GM23338 (cell line): ENCODE data around the gene EYS. TPM values are rescaled to one million over a fixed set of nuclear protein-coding genes. Genes with fewer than 3 reads are reported as not detected.

Source experiments
- ATAC-seq: fragments of 200-7000 bp; cut with Tn5 transposase; 3 replicates; pipeline ENCODE4 v1.9.1; 2020
- DNase-seq: peaks from one replicate; pipeline ENCODE4 v3.0.0-alpha.2; 2015; ENCODE audit warnings: low spot score
- H2AFZ ChIP-seq: fragments of 200-600 bp; sonication (generic); 2 replicates; pipeline ENCODE4 v1.8.0; 2016; ENCODE audit warnings: antibody characterized with exemption, mild to moderate bottlenecking, moderate library complexity
- H3F3A ChIP-seq: fragments of 200-600 bp; sonication (generic); replicated peaks from 2 replicates; pipeline ENCODE4 v1.8.0; 2017; ENCODE audit warnings: antibody characterized with exemption, mixed run types, low read depth
- H3K27ac ChIP-seq: fragments of 200-600 bp; sonication (generic); 2 replicates; pipeline ENCODE4 v1.6.1; 2016; ENCODE audit warnings: low read depth
- H3K27me3 ChIP-seq: fragments of 200-600 bp; sonication (generic); 2 replicates; pipeline ENCODE4 v1.8.0; 2016; ENCODE audit warnings: mild to moderate bottlenecking, mixed run types, moderate library complexity; ENCODE audit not compliant: insufficient read depth
- H3K36me3 ChIP-seq: fragments of 200-600 bp; sonication (generic); 2 replicates; pipeline ENCODE4 v1.8.0; 2016; ENCODE audit warnings: mild to moderate bottlenecking; ENCODE audit not compliant: insufficient read depth
- H3K4me1 ChIP-seq: fragments of 200-600 bp; sonication (generic); 2 replicates; pipeline ENCODE4 v1.8.0; 2016; ENCODE audit warnings: mild to moderate bottlenecking, moderate library complexity; ENCODE audit not compliant: insufficient read depth
- H3K4me2 ChIP-seq: fragments of 200-600 bp; sonication (generic); 2 replicates; pipeline ENCODE4 v1.7.1; 2017; ENCODE audit warnings: mixed run types
- H3K4me3 ChIP-seq: fragments of 200-600 bp; sonication (generic); 2 replicates; pipeline ENCODE4 v1.6.1; 2016; ENCODE audit warnings: mixed run types
- H3K79me2 ChIP-seq: fragments of 200-600 bp; sonication (generic); replicated peaks from 2 replicates; pipeline ENCODE4 v1.8.0; 2017; ENCODE audit warnings: mild to moderate bottlenecking; ENCODE audit not compliant: insufficient read depth
- H3K9me2 ChIP-seq: fragments of 200-600 bp; sonication (generic); 2 replicates; pipeline ENCODE4 v1.8.0; 2017; ENCODE audit not compliant: insufficient read depth
- H4K20me1 ChIP-seq: fragments of 200-600 bp; sonication (generic); replicated peaks from 2 replicates; pipeline ENCODE4 v1.8.0; 2017; ENCODE audit warnings: mild to moderate bottlenecking; ENCODE audit not compliant: insufficient read depth
- H3K27ac Mint-ChIP-seq: 2 replicates; pipeline ENCODE4 v1.8.0; 2020; ENCODE audit warnings: inconsistent platforms, mild to moderate bottlenecking, moderate library complexity, mixed read lengths
- H3K27me3 Mint-ChIP-seq: 3 replicates; pipeline ENCODE4 v1.8.0; 2022; ENCODE audit warnings: low read depth, mild to moderate bottlenecking, moderate library complexity, mixed read lengths, inconsistent platforms; ENCODE audit not compliant: insufficient read depth, poor library complexity
- H3K36me3 Mint-ChIP-seq: 3 replicates; pipeline ENCODE4 v1.8.0; 2021; ENCODE audit warnings: low read depth, mild to moderate bottlenecking, inconsistent platforms, moderate library complexity, mixed read lengths
- H3K4me1 Mint-ChIP-seq: 3 replicates; pipeline ENCODE4 v1.8.0; 2020; ENCODE audit warnings: mild to moderate bottlenecking, inconsistent platforms, mixed read lengths
- H3K4me3 Mint-ChIP-seq: 3 replicates; pipeline ENCODE4 v1.8.0; 2021; ENCODE audit warnings: moderate library complexity, mild to moderate bottlenecking, inconsistent platforms, mixed read lengths
- H3K9me3 Mint-ChIP-seq: 3 replicates; pipeline ENCODE4 v1.8.0; 2020; ENCODE audit warnings: moderate library complexity, mild to moderate bottlenecking, inconsistent platforms, mixed read lengths
- CTCF ChIP-seq, 2 experiments: fragments of 200-600 bp in 1 of 2; sonication (generic) in 1 of 2; conservative IDR thresholded peaks; 2 replicates each; pipeline versions ENCODE4 v1.5.1 to v1.6.1; 2016 to 2017; ENCODE audit warnings: antibody characterized with exemption in 2 of 2, low read depth in 2 of 2, mild to moderate bottlenecking in 2 of 2, moderate library complexity in 1 of 2
- ETS1 ChIP-seq: IDR thresholded peaks from 2 replicates; pipeline ENCODE4 v1.6.1; 2016; ENCODE audit warnings: antibody characterized with exemption
- JUNB ChIP-seq: IDR thresholded peaks from one replicate; pipeline ENCODE4 v1.6.1; 2016; ENCODE audit warnings: antibody characterized with exemption; ENCODE audit not compliant: unreplicated experiment
- POLR2AphosphoS5 ChIP-seq: IDR thresholded peaks from 2 replicates; pipeline ENCODE4 v1.6.1; 2016; ENCODE audit warnings: antibody characterized with exemption, low read depth
- ZNF331 ChIP-seq: fragments of 250-450 bp; sonication (Bioruptor Pico); IDR thresholded peaks from 2 replicates; pipeline ENCODE4 v1.5.0; 2020; ENCODE audit warnings: low read depth, mild to moderate bottlenecking, moderate library complexity
- ZNF462 ChIP-seq: fragments of 250-450 bp; sonication (Bioruptor Pico); IDR thresholded peaks from 2 replicates; pipeline ENCODE4 v1.5.0; 2020; ENCODE audit warnings: mild to moderate bottlenecking, moderate library complexity
- polyA plus RNA-seq: library from polyadenylated mRNA; unstranded; fragments of >200 nt; fragmentation: Nextera tagmentation; extraction: Ambion mirVana; gene quantifications from 2 replicates; pipeline ENCODE4 v1.2.1, GENCODE V29; 2016
- total RNA-seq: library from RNA; depleted of rRNA; stranded (reverse); fragments of >200 nt; shearing (Covaris generic); gene quantifications from 2 replicates; pipeline ENCODE4 v1.2.3, GENCODE V29; 2014

EYS gene
- total and polyA plus RNA-seq, 2 experiments from 2014 or later = 0.38 to 0.52 TPM

- Histone ChIP-seq H3K9me2 (no peaks in the 10 kb centered on the region), H3K27ac (no peak overlapping the region), H3K4me3 (no peak overlapping the region), H3K79me2 (no peaks in the 10 kb centered on the region), H3K4me2 (no peak overlapping the region), H3F3A (no peaks in the 10 kb centered on the region), H2AFZ (peak overlapping the region; percentile 90), H4K20me1 (no peaks in the 10 kb centered on the region), H3K4me1 (no peaks in the 10 kb centered on the region; the same call in 1 of the 2 replicates), H3K36me3 (no peaks in the 10 kb centered on the region), H3K27me3 (no peaks in the 10 kb centered on the region)
- TF ChIP-seq JUNB (no peak), ETS1 (no peak), ZNF331 (CRISPR knock-in tag) (no peak)
- DNase-seq (no peak), ATAC-seq (no peak)
- H3K9me3 Mint-ChIP-seq = no peaks in the 10 kb centered on the region; the same call in 1 of the 3 replicates
- H3K27ac Mint-ChIP-seq = peak overlapping the region; percentile 22; the same call in 1 of the 2 replicates
- no peak overlapping the region for H3K4me3 Mint-ChIP-seq
- H3K4me1 Mint-ChIP-seq = peaks cover 11% of the 10 kb centered on the region; the same call in 2 of the 3 replicates
- peaks cover 2% of the 10 kb centered on the region for H3K27me3 Mint-ChIP-seq
- H3K36me3 Mint-ChIP-seq = no peaks in the 10 kb centered on the region
Observed at GRCh38 chr6:63805808-63806572, 1901.0 kb downstream of the EYS start.

- peak overlapping the region; percentile 90; the same call in 1 of the 2 replicates for H2AFZ ChIP-seq
- Mint-ChIP-seq H3K27me3 (no peaks in the 10 kb centered on the region), H3K27ac (no peak overlapping the region), H3K4me3 (no peak overlapping the region), H3K4me1 (peaks cover 11% of the 10 kb centered on the region; the same call in 2 of the 3 replicates), H3K9me3 (no peaks in the 10 kb centered on the region; the same call in 1 of the 3 replicates), H3K36me3 (no peaks in the 10 kb centered on the region)
- DNase-seq = no peak
- no peaks in the 10 kb centered on the region; the same call in 1 of the 2 replicates for H3K4me1 ChIP-seq
- H3K27me3 ChIP-seq = no peaks in the 10 kb centered on the region
- ATAC-seq = no peak
- no peaks in the 10 kb centered on the region for H4K20me1 ChIP-seq
- no peak overlapping the region for H3K4me3 ChIP-seq
- H3K79me2 ChIP-seq = no peaks in the 10 kb centered on the region
- no peak overlapping the region for H3K4me2 ChIP-seq
- H3K9me2 ChIP-seq = no peaks in the 10 kb centered on the region
- no peaks in the 10 kb centered on the region for H3F3A ChIP-seq
- no peaks in the 10 kb centered on the region for H3K36me3 ChIP-seq
- H3K27ac ChIP-seq = no peak overlapping the region
- TF ChIP-seq ZNF462 (CRISPR knock-in tag) (no peak), ETS1 (no peak), ZNF331 (CRISPR knock-in tag) (no peak), CTCF (conservative IDR thresholded peaks at IDR 0.05; ENCODE audit: low read depth in 2 of 2) (no peak), POLR2AphosphoS5 (no peak)
Observed at GRCh38 chr6:63805345-63805744, 1901.7 kb downstream of the EYS start.
